GM12864 (cell line): ENCODE data around the gene FTMT.

Source experiments
- DNase-seq: peaks from one replicate; pipeline ENCODE4 v3.0.0-alpha.2; 2011; ENCODE audit warnings: low read depth
- H3K4me3 ChIP-seq: 2 replicates; pipeline ENCODE4 v1.5.1; 2011; ENCODE audit warnings: mild to moderate bottlenecking, low read depth, low read length, control low read depth
- TF ChIP-seq, protein P1 (sequence below): IDR thresholded peaks from 2 replicates; pipeline ENCODE4 v1.5.1; 2011; ENCODE audit warnings: low read depth, mild to moderate bottlenecking, moderate library complexity, low read length, control low read depth, inconsistent platforms; ENCODE audit errors: missing control alignments

The FTMT gene

DNA sequence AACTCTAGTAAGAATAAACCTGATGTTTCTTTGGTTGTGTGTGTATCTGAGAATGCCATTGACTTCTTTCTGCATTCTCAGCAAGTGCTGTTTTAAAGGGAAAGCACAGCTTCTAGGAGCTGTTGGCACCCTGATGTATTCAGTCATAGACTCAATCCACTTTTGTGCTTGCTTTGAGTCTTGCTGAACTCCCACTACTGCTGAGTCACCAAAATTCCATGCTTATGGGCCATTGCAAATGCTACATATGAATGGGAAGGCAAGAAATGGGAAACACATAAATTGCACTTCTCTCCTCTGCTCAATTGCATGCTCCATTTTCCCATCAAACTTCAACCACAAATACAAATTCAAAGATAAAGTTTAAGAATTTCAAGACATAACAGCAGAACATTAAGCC, 9.8 kb upstream of the FTMT start:
- TF ChIP-seq, protein P1, sequence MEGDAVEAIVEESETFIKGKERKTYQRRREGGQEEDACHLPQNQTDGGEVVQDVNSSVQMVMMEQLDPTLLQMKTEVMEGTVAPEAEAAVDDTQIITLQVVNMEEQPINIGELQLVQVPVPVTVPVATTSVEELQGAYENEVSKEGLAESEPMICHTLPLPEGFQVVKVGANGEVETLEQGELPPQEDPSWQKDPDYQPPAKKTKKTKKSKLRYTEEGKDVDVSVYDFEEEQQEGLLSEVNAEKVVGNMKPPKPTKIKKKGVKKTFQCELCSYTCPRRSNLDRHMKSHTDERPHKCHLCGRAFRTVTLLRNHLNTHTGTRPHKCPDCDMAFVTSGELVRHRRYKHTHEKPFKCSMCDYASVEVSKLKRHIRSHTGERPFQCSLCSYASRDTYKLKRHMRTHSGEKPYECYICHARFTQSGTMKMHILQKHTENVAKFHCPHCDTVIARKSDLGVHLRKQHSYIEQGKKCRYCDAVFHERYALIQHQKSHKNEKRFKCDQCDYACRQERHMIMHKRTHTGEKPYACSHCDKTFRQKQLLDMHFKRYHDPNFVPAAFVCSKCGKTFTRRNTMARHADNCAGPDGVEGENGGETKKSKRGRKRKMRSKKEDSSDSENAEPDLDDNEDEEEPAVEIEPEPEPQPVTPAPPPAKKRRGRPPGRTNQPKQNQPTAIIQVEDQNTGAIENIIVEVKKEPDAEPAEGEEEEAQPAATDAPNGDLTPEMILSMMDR: no peak
- H3K4me3 ChIP-seq: no peak overlapping the region
- no peak for DNase-seq

DNA sequence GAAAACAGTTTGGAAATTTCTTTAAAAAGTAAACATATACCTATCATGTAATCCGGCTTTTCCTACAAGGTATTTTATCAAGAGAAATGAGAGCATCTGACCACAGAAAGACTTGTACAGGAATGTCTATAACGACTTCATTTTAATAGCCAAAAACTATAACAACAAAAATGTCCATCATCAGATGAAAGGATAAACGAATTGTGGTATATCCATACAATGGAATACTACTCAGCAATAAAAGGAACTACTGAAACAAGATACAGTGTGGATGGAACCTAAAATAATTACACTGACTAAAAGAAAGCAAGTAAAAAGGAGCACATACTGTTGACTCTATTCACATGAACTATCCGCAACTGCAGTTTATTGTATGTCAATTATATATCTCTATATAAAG, 1.4 kb upstream of the FTMT start:
- TF ChIP-seq, protein P1: no peak
- no peak for DNase-seq

DNA sequence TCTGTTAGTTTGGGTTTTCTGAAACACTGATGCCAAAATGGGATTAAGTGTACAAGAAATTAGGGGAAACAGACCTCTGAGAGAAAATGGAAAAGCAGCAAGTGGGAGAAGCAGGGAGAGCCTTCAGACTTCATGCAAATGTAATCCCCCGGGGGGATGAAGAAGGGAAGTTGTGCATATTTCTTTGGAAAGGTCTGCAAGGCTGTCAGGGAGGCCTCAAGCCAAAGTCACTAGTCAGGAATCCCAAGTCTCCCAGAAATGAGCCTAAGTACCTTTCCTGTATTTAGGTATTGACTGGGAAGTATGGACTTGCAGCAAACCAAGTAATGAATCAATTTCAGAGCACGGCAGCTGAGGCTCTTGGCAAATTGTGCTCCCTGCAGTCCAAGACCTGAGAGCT, 2.2 kb downstream of the FTMT start:
- no peak for DNase-seq
- H3K4me3 ChIP-seq: no peak overlapping the region
- TF ChIP-seq, protein P1: no peak

More for the DNA sequence above, 1.4 kb upstream of the FTMT start:
- no peak overlapping the region for H3K4me3 ChIP-seq

DNA sequence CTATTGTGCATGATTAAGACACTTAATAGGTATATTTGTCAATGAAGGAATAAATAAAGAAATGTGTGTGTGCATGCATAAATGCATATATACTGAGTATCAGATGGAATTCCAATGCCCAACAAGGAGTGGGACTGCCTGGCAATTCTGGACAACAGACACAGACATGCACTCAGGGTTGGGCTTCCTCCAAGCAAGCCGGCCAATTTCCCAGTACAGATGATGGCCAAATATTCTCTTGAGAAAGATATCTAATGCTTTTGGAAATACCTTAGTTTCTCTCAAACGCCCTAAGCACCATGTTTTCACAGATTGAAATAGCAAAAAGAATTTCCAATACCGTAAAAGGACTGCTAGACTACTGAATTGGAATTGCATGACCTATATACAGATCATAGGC, 11.1 kb downstream of the FTMT start:
- no peak overlapping the region for H3K4me3 ChIP-seq
- TF ChIP-seq, protein P1: no peak
- no peak for DNase-seq

DNA sequence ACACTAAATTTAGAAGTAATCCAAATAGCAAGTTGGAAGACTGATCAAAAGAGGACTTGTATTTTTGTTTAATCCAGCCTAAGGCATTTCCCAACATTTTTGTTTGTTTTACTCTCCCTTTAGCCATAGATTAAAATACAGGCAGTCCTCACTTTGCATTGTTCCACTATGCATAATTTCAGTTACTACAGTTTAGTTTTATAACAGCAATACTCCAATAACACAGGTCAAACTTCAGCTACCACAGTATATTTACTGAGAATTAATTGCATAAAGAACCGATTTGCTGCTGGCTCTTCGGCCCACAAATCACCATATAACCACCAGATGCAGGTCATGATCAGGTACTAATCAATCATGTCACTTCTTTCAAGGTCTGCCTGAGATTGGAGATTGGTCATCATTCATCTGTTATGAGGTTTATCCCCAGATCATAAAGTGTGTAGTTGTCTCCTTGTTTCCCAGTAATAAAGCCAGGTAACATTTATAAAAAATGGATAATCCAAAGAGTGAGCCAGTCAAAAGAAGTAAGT, 12.1 kb downstream of the FTMT start:
- TF ChIP-seq, protein P1: no peak
- no peak for DNase-seq
- no peak overlapping the region for H3K4me3 ChIP-seq

DNA sequence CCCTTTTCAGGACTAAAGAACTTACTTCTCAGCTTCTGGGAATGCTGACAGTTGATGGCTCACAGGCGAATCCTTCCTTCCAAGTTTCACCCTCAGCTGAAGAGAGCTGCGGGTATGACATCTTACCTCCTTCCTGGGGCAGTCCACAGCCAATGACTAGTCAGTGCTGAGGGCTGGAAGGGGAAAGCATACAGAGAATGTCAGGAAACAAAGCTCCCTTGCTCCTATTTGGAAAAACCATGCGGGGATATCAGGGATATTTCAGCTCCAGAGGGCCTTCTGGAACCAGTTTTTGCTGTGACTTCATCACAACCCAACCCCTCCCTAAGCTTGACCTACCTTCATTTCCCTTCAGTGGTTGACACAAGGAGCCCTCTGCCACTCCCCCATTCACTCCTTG, 15.7 kb downstream of the FTMT start:
- no peak overlapping the region for H3K4me3 ChIP-seq
- TF ChIP-seq, protein P1: no peak
- DNase-seq: no peak

DNA sequence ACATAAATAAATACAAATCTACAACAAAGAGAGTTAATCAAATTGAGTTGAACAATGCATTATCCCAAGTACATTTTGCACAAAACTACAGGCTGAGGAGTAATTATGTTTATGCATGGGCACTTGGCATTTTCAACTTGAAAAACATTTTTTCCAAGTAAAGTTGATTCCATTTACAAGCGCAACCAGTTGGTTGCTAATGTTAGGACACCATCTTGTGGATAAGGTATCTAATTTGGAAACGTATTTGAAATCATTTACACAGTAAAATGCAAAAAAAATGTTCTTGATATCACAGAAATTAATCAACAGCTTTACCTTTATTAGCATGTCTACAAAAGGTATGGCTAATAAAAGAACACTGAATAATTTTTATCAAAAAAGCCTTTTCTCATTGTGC, 18.8 kb downstream of the FTMT start:
- H3K4me3 ChIP-seq: no peak overlapping the region
- DNase-seq: no peak
- TF ChIP-seq, protein P1: no peak
